RWPE2 (cell line): ENCODE results near the gene PARP16.

ENCODE experiments used
- ATAC-seq: fragments of 200-7000 bp; cut with Tn5 transposase; 3 replicates; pipeline ENCODE4 v1.9.1; 2021; ENCODE audit warnings: low read depth
- DNase-seq: peaks from one replicate; pipeline ENCODE4 v3.0.0-alpha.2; 2020; ENCODE audit warnings: low spot score
- H3K27ac ChIP-seq: fragments of 450-650 bp; 2 replicates; pipeline ENCODE4 v1.5.1; 2017; ENCODE audit warnings: mild to moderate bottlenecking; ENCODE audit not compliant: poor library complexity, severe bottlenecking
- H3K27me3 ChIP-seq: fragments of 250-450 bp; sonication (Bioruptor Pico); 2 replicates; pipeline ENCODE4 v1.5.1; 2021; ENCODE audit warnings: mild to moderate bottlenecking, moderate library complexity; ENCODE audit not compliant: insufficient read depth, poor library complexity, severe bottlenecking
- H3K36me3 ChIP-seq: fragments of 250-450 bp; sonication (Bioruptor Pico); 2 replicates; pipeline ENCODE4 v1.5.1; 2020; ENCODE audit warnings: low read depth, mild to moderate bottlenecking, moderate library complexity
- H3K4me1 ChIP-seq: fragments of 250-450 bp; sonication (Bioruptor Pico); 2 replicates; pipeline ENCODE4 v1.5.1; 2021; ENCODE audit warnings: mild to moderate bottlenecking, moderate library complexity; ENCODE audit not compliant: insufficient read depth, poor library complexity, severe bottlenecking
- H3K4me3 ChIP-seq: fragments of 250-450 bp; sonication (Bioruptor Pico); 2 replicates; pipeline ENCODE4 v1.5.1; 2021; ENCODE audit warnings: mild to moderate bottlenecking, moderate library complexity; ENCODE audit not compliant: severe bottlenecking
- H3K9me3 ChIP-seq: fragments of 250-450 bp; sonication (Bioruptor Pico); 2 replicates; pipeline ENCODE4 v1.5.1; 2021; ENCODE audit warnings: mild to moderate bottlenecking, moderate library complexity; ENCODE audit not compliant: severe bottlenecking
- TF ChIP-seq, protein P1 (sequence below): fragments of 450-650 bp; IDR thresholded peaks from one replicate; pipeline ENCODE4 v1.5.1; 2017; ENCODE audit warnings: mild to moderate bottlenecking, moderate library complexity; ENCODE audit not compliant: poor library complexity, severe bottlenecking

The PARP16 gene

GRCh38 chr15:65266469-65266868 is 20.2 kb downstream of the PARP16 start:
- no peak overlapping the region for H3K27ac ChIP-seq
- peaks cover 15% of the 10 kb centered on the region for H3K36me3 ChIP-seq
- ATAC-seq (no peak), DNase-seq (no peak)
- no peaks in the 10 kb centered on the region for H3K27me3 ChIP-seq
- no peaks in the 10 kb centered on the region for H3K4me1 ChIP-seq
- H3K4me3 ChIP-seq: no peak overlapping the region
- no peaks in the 10 kb centered on the region for H3K9me3 ChIP-seq
- TF ChIP-seq, protein P1, sequence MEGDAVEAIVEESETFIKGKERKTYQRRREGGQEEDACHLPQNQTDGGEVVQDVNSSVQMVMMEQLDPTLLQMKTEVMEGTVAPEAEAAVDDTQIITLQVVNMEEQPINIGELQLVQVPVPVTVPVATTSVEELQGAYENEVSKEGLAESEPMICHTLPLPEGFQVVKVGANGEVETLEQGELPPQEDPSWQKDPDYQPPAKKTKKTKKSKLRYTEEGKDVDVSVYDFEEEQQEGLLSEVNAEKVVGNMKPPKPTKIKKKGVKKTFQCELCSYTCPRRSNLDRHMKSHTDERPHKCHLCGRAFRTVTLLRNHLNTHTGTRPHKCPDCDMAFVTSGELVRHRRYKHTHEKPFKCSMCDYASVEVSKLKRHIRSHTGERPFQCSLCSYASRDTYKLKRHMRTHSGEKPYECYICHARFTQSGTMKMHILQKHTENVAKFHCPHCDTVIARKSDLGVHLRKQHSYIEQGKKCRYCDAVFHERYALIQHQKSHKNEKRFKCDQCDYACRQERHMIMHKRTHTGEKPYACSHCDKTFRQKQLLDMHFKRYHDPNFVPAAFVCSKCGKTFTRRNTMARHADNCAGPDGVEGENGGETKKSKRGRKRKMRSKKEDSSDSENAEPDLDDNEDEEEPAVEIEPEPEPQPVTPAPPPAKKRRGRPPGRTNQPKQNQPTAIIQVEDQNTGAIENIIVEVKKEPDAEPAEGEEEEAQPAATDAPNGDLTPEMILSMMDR: no peak

- TF ChIP-seq, protein P1: no peak
- Histone ChIP-seq H3K27me3 (no peaks in the 10 kb centered on the region), H3K9me3 (no peaks in the 10 kb centered on the region), H3K4me3 (no peak overlapping the region), H3K36me3 (peaks cover 12% of the 10 kb centered on the region), H3K4me1 (no peaks in the 10 kb centered on the region), H3K27ac (no peak overlapping the region)
- DNase-seq (no peak), ATAC-seq (no peak)
Measured at GRCh38 chr15:65264863-65265430, 21.7 kb downstream of the PARP16 start.

DNA sequence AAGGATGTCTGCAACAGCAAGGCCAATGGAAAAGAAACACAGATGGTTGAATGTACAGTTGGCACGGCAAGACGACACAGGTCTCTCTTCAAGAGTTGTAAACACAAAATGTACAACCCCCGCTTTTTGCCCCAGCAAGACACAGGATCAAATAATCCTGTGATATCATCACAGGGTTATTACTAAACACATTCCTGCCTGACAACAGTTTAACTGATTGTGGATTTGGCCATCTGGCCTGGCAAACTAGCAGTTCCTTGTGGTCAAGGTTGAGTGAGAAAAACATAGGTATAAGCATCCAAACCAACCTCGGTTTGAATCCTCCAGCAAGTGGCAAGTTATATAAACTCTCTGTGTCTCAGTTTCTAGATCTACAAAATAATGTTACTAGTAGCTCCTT is 23.4 kb downstream of the PARP16 start:
- Histone ChIP-seq H3K9me3 (no peaks in the 10 kb centered on the region), H3K27ac (no peak overlapping the region), H3K4me1 (no peaks in the 10 kb centered on the region), H3K4me3 (no peak overlapping the region), H3K36me3 (peaks cover 12% of the 10 kb centered on the region), H3K27me3 (no peaks in the 10 kb centered on the region)
- ATAC-seq (no peak), DNase-seq (no peak)
- TF ChIP-seq, protein P1: no peak

GRCh38 chr15:65260968-65261367 is 25.7 kb downstream of the PARP16 start:
- ATAC-seq (no peak), DNase-seq (no peak)
- TF ChIP-seq, protein P1: no peak
- Histone ChIP-seq H3K27ac (no peak overlapping the region), H3K27me3 (no peaks in the 10 kb centered on the region), H3K36me3 (peaks cover 19% of the 10 kb centered on the region), H3K4me3 (no peak overlapping the region), H3K9me3 (no peaks in the 10 kb centered on the region), H3K4me1 (no peaks in the 10 kb centered on the region)

DNA sequence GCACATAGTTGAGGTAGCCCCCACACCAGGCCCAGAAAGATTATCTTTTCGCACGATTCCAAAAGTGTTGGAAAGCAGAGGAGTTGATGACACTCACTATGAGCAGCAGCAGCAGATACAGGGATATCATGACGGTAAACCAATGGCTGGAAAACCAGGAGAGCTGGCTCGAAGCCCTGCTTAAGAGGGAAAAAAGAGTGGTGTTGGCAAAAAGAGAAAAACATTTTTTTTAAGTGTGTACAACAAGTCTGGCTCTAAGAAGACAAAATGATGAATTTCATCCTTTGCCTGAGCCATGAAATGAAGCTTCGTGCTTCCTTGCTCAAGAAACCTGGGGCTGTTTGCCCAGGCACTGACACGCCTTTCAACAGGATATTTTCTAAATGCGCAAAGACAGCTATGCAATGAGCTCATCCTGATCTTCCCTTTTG is 27.3 kb downstream of the PARP16 start:
- ATAC-seq (no peak), DNase-seq (no peak)
- Histone ChIP-seq H3K4me1 (no peaks in the 10 kb centered on the region), H3K36me3 (peaks cover 19% of the 10 kb centered on the region), H3K9me3 (no peaks in the 10 kb centered on the region), H3K4me3 (no peak overlapping the region), H3K27ac (no peak overlapping the region), H3K27me3 (no peaks in the 10 kb centered on the region)
- TF ChIP-seq, protein P1: no peak
